HG03060 (cell line): ENCODE data around the gene MYO9A.

Experiments used
- ATAC-seq: cut with Tn5 transposase; IDR thresholded peaks from one replicate; pipeline ENCODE4 v1.9.1; 2021; ENCODE audit warnings: low read depth, moderate number of reproducible peaks; ENCODE audit not compliant: unreplicated experiment

The MYO9A gene

DNA sequence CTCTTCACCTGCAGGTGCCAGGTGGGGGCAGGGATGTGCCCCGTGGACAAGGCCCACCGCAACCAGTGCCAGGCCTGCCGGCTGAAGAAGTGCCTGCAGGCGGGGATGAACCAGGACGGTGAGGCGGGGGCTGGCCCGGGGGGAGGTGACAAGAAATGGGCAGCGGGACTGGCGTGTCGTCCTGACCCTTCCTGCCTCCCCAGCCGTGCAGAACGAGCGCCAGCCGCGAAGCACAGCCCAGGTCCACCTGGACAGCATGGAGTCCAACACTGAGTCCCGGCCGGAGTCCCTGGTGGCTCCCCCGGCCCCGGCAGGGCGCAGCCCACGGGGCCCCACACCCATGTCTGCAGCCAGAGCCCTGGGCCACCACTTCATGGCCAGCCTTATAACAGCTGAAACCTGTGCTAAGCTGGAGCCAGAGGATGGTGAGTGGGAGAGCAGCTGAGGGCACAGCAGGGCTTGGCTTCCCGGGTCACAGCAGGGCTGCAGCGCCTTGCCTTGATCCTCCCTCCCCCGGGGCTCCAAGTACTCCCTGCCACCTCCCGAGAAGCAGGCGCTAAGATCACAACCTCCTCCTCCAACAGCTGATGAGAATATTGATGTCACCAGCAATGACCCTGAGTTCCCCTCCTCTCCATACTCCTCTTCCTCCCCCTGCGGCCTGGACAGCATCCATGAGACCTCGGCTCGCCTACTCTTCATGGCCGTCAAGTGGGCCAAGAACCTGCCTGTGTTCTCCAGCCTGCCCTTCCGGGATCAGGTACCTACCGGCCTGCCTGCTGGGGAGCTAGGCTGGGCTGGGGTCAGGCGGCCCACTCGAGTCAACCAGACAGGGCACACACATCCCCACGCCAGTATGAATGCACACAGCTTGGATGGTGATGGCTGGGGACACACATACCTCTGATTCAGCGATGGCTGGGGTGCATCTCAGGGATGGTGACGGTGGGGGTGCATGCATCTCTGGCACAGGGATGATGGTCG is 305.9 kb downstream of the MYO9A start:
- ATAC-seq = no peak

GRCh38 chr15:71811036-71811736 is 306.8 kb downstream of the MYO9A start:
- ATAC-seq = no peak

DNA sequence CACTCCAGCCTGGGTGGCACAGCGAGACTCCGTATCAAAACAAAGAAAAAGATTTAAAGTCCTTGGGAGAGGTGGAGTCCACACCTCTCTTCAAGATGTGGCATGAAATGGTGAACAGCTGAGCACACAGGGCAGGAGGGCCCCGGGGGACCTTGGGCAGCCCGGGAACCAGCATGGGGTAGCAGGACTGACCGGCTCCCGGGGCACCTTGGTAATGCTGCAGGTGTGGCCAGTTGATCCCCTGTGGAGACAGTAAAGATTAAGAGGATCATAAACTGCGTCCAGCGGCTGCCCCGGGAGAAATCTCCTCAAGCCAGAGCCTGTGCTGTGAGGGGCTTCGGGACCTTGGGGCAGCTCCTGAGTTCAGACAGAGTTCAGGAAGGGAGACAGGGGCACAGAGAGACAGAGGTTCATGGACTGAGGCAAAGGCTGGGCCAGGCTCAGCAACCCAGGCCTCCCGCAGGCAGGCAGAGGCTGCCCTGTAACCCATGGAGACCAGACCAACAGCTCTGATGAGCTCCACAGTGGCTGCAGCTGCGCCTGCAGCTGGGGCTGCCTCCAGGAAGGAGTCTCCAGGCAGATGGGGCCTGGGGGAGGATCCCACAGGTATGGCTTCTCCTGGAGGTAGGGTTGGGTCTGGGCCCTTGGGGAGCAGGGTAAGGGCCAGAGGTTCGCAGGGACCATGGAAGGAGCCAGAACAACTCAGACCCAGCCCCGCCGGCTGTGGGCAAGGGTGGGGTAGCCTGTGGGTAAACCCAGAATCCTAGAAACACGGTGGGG is 307.5 kb downstream of the MYO9A start, which contains the start of gene NR2E3:
NR2E3 (plus strand) TSS at position 299 of the 780 bp plus-strand sequence; CDS start at position 489, 190 bp downstream.
- ATAC-seq = no peak

DNA sequence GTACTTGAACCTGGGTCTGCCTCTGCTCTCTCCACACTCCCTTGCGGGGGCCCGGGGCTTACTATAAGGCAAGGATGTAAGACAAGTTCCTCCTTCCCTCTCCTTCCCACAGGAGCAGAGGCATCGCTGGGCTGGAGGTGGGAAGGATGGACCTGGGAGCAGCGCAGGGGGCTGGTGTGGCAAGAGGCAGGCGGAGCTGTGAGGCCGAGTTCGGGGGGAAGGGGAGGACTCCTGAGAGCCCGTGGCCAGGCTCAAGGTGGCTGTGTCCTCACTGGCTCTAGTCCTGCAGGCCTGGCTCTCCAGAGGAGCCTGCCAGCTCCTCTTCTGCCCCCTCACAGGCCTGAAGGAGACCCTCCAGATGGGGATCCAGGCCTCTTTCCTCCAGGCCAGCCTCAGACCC is 308.6 kb downstream of the MYO9A start:
- no peak for ATAC-seq

GRCh38 chr15:71808311-71809020 is 309.5 kb downstream of the MYO9A start:
- no peak for ATAC-seq

DNA sequence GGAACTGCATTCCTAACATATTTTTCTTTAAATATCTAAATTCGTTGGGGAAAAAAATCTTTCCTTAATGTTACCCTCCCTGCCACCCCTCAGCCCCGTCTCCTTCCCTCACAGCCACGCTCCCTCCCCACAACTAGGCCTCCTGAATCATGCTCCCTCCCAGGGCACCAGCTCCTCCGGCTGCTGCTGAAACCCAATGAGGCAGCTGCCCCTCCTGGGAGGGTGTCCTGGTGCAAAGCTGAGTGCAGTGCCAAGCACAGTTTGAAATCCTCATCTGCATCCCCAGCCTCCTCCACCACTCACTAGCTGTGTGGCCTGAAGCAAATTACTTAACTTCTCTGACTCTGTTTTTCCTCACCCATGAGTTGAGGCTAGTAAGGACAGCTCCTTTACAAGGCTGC is 310.3 kb downstream of the MYO9A start:
- ATAC-seq = no peak

GRCh38 chr15:71807125-71807629 is 310.8 kb downstream of the MYO9A start:
- ATAC-seq = no peak

DNA sequence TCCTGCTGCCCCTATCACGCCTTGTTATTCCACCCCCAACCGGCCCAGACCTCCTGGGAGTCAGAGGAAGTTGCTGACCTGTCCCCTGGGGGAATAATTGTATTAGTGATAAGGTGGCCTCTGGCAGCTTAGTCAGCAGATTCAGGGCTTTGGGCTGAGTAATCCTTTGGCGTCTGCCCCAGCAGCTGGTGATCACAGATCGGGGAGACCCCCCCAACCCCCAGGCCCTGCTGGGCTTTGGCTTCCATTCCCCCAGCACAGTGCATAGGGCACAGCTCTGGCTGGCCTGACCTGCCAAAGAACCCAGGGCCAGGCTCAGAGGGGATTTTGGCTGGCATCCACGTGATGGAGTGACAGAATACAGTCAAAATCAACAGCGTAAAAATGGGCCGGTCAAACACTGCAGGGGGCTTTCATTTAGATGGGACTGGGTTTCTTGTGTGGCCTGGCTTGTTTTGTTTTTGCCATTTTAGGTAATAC is 311.5 kb downstream of the MYO9A start:
- ATAC-seq = no peak

GRCh38 chr15:71804695-71805470 is 313.1 kb downstream of the MYO9A start:
- no peak for ATAC-seq

DNA sequence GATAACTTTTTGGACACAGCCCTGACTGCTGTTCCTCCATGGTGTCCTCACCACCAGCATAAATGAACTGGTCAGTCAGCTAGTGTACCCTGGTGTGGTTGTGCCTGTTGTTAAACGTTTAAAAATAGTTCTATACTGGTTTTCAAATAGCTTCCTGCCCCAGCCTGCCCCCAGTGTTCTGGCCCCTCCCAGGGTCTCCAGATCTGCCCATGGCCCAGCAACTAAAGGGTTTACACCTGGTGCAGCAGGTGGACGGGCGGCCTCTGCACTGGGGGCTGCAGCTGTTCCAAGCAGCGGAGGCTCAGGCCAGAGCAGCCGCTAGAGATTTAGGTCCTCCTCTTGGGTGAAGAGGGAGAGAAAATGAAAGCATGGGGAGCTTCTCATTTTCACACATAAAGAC is 313.7 kb downstream of the MYO9A start:
- ATAC-seq = no peak

GRCh38 chr15:71802770-71803169 is 315.2 kb downstream of the MYO9A start:
- no peak for ATAC-seq

DNA sequence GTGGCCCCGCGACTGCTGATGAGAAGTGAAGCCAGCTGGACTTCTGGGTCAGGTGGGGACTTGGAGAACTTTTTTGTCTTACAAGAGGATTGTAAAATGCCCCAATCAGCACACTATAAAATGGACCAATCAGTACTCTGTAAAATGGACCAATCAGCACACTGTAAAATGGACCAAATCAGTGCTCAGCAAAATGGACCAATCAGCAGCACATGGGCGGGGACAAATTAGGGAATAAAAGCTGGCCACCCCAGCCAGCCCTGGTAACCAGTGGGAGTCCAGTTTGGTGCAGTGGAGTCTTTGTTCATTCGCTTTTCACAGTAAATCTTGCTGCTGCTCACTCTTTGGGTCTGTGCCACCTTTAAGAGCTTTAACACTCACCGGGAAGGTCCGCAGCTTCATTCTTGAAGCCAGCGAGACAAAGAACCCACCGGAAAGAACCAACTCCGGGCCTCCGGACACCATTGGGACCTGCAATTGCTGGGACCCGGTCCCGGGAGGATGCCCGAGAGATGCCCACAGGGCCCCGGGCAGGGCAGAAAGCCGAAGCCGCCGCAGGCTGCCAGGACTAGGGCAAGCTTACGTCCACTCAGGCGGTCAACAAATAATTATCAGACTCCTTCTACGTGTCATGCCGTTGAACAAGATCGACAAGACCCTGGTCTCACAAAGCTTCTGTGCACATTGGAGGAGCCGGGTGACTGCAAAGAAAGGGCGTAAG is 315.9 kb downstream of the MYO9A start:
- ATAC-seq = no peak

DNA sequence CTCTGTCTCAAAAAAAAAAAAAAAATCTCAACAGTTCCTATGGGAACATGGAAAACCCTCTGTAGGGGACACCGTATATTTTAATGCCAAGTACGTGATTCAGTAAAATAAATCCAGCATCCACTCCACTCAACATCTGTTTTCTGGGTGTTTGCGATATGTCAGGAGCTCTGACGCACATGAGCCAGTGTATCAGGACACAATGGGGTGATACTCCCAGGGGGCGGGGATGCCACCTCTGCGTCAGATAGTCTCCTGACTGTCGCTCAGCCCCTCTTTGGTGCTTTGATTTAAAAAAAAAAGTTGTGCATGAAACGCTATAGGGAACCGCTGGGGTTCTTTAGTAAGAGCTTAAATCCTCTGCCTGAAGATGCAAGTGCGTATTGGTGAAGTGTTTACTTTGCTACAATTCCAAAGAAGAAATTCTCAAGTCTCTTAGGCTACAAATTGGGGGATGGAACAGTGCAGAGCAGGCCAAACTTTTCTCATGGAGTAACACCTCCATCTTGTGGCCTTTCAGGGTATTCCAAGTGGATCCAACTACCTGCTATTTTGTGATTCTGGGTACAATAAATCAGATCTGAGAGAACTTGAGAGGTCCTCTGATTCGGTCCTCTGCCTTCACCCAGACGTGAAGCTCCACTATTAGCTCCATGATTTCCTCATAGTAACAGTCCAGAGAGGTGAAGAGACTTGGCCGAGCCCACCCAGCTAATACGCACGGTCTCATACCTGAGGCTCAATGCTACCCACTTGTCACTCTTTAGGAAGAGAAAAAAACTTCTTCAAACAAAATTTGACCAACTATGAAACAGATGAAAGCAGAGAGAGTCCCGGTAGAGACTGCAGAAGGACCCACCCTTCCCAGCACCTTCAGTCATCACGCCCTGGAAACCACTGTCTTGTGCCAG is 316.9 kb downstream of the MYO9A start:
- no peak for ATAC-seq

- ATAC-seq = no peak
Observed at GRCh38 chr15:71800190-71800589, 317.8 kb downstream of the MYO9A start.

GRCh38 chr15:71798641-71799040 is 319.3 kb downstream of the MYO9A start:
- no peak for ATAC-seq

DNA sequence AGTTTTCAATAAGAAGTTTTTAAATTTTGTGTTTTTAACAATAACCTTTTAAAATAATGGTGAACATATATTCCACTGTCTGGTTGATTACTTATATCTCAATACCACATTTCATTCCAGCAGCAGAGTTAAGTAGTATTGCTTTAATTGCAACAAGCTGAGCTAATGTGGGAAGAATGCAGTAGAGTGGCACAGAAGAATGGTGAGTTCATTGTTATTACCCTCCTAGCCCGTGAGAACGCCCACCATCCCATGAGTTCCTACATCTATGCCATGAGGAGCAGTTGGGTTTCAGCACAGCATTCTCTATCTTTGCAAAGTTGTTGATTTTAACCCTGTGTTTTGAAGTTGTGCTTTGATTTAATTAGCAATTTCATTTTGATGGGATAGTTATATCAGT is 325.4 kb downstream of the MYO9A start:
- ATAC-seq = no peak

DNA sequence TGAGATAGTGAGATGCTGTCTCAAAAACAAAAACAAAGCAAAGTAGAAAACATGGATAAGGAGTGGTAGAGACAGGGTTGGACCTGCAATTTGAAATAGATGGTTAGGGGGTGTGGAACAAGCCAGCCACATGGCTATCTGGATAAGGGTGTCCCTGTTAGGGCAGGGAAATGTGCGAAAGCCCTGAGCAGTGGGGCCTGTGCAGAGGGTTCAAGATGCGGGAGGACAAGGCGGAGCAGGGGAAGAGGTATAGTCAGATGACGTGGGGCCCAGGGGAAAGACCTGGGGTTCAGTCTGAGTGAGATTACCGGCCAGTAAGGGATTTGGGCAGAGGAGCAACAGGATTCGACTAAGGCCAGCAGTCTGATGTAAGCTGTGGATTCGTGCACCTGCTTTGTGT is 326.0 kb downstream of the MYO9A start:
- ATAC-seq = no peak
